WERI-Rb-1 (cell line): ENCODE measurements around the gene GNAZ.

Experiments
- DNase-seq: peaks from one replicate; pipeline ENCODE4 v3.0.0-alpha.2; 2020
- H3K27ac ChIP-seq: fragments of 250-450 bp; sonication (Bioruptor Pico); 2 replicates; pipeline ENCODE4 v1.5.1; 2020; ENCODE audit warnings: mild to moderate bottlenecking, moderate library complexity
- H3K27me3 ChIP-seq: fragments of 250-450 bp; sonication (Bioruptor Pico); 2 replicates; pipeline ENCODE4 v1.5.1; 2021; ENCODE audit warnings: mild to moderate bottlenecking, low read depth, moderate library complexity; ENCODE audit not compliant: insufficient read depth, severe bottlenecking
- H3K36me3 ChIP-seq: fragments of 250-450 bp; sonication (Bioruptor Pico); 2 replicates; pipeline ENCODE4 v1.5.1; 2020; ENCODE audit warnings: mild to moderate bottlenecking, moderate library complexity
- H3K4me3 ChIP-seq: 2 replicates; pipeline ENCODE4 v1.5.1; 2011; ENCODE audit warnings: low read depth, mild to moderate bottlenecking, control low read depth, low read length
- H3K9me3 ChIP-seq: fragments of 250-450 bp; sonication (Bioruptor Pico); 2 replicates; pipeline ENCODE4 v1.5.1; 2021; ENCODE audit warnings: mild to moderate bottlenecking, moderate library complexity; ENCODE audit not compliant: severe bottlenecking
- TF ChIP-seq, protein P1 (sequence below): IDR thresholded peaks from 2 replicates; pipeline ENCODE4 v1.5.1; 2011; ENCODE audit warnings: low read depth, mild to moderate bottlenecking, control low read depth, inconsistent platforms, low read length

Gene GNAZ

DNA sequence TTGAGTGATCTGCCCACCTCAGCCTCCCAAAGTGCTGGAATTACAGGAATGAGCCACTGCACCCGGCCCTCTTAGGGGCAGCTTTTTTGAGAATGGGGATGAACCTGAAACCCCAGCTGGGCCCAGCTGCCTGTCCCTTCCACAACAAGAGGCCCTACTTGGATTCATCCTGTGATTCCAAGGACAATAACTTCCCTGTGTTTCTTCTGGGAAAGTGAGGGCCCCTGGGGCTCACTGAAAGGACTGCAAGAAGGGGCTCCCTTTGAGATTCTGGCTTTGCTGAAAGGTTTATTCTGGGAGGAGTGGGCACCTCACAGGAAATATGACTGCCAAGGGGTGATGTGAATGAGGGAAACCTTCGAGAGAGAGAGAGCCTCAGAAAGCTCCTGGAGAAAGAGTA lies 12.3 kb upstream of the GNAZ start:
- Histone ChIP-seq H3K4me3 (no peak overlapping the region), H3K9me3 (peaks cover 13% of the 10 kb centered on the region), H3K36me3 (no peaks in the 10 kb centered on the region), H3K27ac (no peak overlapping the region), H3K27me3 (no peaks in the 10 kb centered on the region)
- TF ChIP-seq, protein P1, sequence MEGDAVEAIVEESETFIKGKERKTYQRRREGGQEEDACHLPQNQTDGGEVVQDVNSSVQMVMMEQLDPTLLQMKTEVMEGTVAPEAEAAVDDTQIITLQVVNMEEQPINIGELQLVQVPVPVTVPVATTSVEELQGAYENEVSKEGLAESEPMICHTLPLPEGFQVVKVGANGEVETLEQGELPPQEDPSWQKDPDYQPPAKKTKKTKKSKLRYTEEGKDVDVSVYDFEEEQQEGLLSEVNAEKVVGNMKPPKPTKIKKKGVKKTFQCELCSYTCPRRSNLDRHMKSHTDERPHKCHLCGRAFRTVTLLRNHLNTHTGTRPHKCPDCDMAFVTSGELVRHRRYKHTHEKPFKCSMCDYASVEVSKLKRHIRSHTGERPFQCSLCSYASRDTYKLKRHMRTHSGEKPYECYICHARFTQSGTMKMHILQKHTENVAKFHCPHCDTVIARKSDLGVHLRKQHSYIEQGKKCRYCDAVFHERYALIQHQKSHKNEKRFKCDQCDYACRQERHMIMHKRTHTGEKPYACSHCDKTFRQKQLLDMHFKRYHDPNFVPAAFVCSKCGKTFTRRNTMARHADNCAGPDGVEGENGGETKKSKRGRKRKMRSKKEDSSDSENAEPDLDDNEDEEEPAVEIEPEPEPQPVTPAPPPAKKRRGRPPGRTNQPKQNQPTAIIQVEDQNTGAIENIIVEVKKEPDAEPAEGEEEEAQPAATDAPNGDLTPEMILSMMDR: no peak
- DNase-seq: peak; percentile 6

DNA sequence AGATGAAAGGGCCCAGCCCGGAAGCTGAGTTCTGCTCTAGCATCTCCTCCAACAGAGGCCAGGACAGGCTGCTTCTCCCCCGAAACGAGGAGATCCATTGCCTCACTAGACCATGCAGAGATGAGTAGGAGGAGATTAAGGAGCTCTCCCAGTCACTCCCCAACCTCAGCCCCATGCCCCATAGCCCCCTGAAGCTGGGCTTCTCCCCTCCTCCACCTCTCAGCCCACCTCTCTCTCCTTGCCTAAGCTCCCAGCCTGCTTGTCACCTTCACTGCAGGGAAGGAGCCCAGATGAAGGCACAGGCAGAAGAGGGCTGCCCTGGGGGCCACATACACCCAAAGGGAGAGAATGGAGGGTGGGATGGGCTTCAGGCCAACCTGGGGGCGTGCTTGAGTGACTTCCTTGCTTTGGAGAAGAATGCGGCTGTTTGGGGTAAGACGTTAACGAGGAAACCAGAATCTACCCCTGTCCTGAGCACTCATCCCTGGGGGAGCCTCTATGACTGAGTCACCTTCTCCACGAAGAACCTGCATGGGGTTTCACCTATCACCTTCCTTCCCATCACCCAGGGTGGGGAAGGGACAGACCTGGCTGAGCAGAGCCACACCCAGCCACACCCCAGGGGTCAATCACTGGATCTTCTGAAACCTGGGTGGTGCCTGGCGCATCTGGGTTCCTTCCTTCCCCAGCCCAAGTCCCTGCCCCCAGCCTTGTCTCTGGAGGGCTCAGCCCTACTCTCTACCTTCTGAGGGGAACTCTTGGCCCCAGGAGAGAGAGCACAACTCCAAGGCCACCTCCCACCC lies 11.6 kb upstream of the GNAZ start:
- DNase-seq: peak; percentile 4
- no peak overlapping the region for H3K4me3 ChIP-seq
- no peaks in the 10 kb centered on the region for H3K27me3 ChIP-seq
- TF ChIP-seq, protein P1: no peak
- no peak overlapping the region for H3K27ac ChIP-seq
- H3K9me3 ChIP-seq: peaks cover 13% of the 10 kb centered on the region
- no peaks in the 10 kb centered on the region for H3K36me3 ChIP-seq

DNA sequence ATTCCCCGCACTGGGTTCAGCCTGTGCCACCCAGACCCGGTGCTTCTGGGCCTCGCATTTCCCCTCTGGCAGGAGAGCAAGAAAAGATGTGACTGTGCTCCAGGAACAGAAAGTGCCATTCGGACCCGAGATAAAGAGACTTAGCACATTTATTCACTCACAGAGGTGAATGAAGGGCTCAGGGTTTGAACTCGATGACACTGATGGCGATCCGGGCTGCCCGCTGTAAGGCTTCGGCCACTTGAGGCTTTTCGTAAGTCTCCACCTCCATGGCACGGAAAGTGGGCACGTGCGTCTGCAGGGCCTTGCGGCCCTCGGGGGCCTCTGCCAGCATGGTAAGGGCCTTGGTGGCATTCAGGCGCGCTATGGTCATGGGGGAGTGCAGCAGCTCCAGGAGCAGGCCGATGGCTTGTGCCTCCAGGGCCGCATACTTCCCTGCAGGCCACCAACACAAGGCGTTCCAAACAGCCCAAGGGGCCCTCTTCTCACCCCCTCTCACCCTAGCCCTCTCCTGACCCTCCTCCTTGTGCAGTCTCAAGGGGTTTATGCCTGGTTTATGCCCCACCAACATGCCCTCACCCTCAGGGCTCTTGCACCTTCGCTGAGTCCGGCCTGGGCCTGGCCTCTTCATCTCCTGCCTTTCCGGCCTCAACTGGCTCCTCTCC lies 10.9 kb upstream of the GNAZ start:
- no peaks in the 10 kb centered on the region for H3K36me3 ChIP-seq
- TF ChIP-seq, protein P1: no peak

DNA sequence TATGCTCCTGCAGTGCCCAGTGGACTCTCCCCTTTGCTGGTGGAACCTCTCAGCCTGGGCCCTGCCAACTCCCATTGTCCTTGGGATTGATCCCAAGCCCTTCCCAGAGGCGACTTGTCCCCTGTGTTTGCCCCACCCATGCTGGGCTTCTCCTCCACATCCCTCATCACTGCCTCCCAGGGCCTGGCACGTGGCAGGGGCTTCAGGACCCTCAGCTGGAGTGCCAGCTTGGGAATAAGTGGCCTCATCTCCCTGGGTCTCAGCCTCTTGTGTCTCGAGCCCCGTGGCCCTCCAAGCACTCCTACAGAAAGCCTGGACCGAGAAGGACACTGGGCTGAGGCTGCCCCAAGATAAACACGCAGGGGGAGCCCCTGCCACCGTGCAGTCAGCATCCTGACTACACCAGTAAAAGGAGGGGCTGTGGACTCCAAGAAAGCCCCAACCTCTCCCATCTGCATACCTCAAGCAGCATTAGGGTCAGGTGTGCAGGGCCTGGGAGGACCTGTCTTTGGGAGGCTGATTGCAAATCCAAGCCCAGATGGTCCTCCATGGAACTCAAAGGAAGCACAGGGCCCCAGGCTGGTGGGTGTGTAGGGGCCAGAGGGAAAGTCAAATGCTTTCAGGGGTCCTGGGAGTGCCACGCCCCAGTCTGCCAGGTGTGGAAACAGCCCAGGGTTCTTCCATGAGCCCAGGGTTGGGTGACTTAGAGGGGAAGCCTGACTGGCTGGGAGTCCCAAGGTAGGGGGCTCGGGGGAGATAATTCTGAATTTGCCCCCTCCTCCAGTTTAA lies 9.5 kb upstream of the GNAZ start:
- TF ChIP-seq, protein P1: no peak
- no peak overlapping the region for H3K4me3 ChIP-seq
- no peak overlapping the region for H3K27ac ChIP-seq
- no peaks in the 10 kb centered on the region for H3K27me3 ChIP-seq
- peak; percentile 5 for DNase-seq
- H3K36me3 ChIP-seq: no peaks in the 10 kb centered on the region
- peaks cover 13% of the 10 kb centered on the region for H3K9me3 ChIP-seq

More for the DNA sequence above, 10.9 kb upstream of the GNAZ start:
- peaks cover 13% of the 10 kb centered on the region for H3K9me3 ChIP-seq
- no peak for DNase-seq
- H3K4me3 ChIP-seq: no peak overlapping the region
- H3K27ac ChIP-seq: no peak overlapping the region
- H3K27me3 ChIP-seq: no peaks in the 10 kb centered on the region

DNA sequence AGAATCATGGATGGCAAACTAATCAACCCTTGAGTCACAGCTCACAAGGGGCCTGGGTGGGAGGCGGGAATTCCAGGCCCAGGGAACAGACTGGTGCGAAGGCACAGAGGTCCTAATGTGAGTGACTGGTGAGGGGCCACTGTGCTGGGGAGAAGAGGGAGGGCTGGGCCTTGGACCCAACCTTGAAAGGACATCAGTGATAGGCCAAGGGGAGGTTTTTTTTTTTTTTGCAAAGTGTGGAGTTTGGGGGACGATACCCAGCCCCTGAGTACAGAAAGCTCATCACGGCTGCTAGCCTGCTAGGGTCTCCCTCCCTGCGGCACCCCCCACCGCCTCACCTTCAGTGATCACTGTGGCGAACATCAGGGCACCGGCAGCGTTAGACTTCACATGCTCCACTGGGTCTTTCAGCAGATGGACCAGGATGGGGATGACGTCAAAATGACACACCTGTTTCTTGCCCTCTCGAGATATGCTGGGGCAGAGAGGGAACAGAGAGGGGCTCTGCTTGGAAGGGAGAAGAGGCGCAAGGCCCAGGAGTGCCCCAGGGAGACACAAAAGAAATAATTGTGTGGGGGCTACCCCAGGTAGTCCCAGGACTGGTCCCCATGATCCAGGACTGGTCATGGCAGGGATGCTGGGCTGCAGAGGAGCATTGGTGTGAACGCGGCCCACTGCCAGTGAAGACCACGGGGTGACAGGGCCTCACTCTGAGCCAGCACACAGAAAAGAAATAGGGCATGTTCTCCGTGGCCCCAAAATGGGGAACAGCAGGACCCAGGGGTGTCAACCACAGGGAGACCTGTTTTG lies 8.6 kb upstream of the GNAZ start:
- TF ChIP-seq, protein P1: no peak
- no peaks in the 10 kb centered on the region for H3K27me3 ChIP-seq
- no peak for DNase-seq
- no peak overlapping the region for H3K4me3 ChIP-seq
- no peaks in the 10 kb centered on the region for H3K36me3 ChIP-seq
- H3K27ac ChIP-seq: no peak overlapping the region
- peaks cover 6% of the 10 kb centered on the region for H3K9me3 ChIP-seq
